Activated T-helper 17 cell treated with anti-CD3 and anti-CD28 coated beads, Interleukin-2, amount 50 U/mL, for 72 hours (primary cell): ENCODE measurements around the gene H2BK1. TPM values are rescaled to one million over a fixed set of nuclear protein-coding genes. Genes with fewer than 3 reads are reported as not detected.
A peak's percentile ranks its signal among the peaks of the same experiment; 100 is the strongest.

Experiments
- ATAC-seq: fragments of 150-1000 bp; cut with Tn5 transposase; replicated peaks from 2 replicates; pipeline ENCODE4 v1.10.0; 2021; ENCODE audit warnings: mild to moderate bottlenecking, moderate library complexity
- H3K27ac Mint-ChIP-seq: one replicate; pipeline ENCODE4 v1.8.0; 2022; ENCODE audit warnings: mixed read lengths
- H3K27me3 Mint-ChIP-seq: one replicate; pipeline ENCODE4 v1.8.0; 2022; ENCODE audit warnings: mixed read lengths
- H3K36me3 Mint-ChIP-seq: one replicate; pipeline ENCODE4 v1.8.0; 2022; ENCODE audit warnings: low read depth, mild to moderate bottlenecking, mixed read lengths
- H3K4me1 Mint-ChIP-seq: one replicate; pipeline ENCODE4 v1.8.0; 2022; ENCODE audit warnings: mixed read lengths
- H3K4me3 Mint-ChIP-seq: one replicate; pipeline ENCODE4 v1.8.0; 2022; ENCODE audit warnings: mild to moderate bottlenecking, mixed read lengths
- H3K9me3 Mint-ChIP-seq: one replicate; pipeline ENCODE4 v1.8.0; 2022; ENCODE audit warnings: mixed read lengths
- total RNA-seq, 2 donors: library from RNA; stranded (reverse); gene quantifications; one replicate each; pipeline ENCODE4 v1.2.3, GENCODE V29; 2022

The H2BK1 gene
- total RNA-seq, 2 donors from 2014 or later, result 1.2 TPM; not detected in 1

DNA sequence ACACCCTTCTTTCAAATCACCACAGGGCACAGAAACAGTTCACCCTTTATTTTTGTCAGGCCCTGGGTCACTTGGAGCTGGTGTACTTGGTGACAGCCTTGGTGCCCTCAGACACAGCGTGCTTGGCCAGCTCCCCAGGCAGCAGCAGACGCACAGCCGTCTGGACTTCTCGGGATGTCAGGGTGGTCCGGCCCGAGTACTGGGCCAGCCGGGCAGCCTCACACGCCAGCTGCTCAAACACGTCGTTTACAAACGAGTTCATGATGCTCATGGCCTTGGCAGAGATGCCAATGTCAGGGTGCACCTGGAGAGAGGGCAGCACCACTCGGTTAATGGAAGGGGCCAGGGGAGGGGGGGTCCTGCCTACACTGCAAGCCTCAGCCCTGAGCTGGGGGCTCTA, 2.5 kb downstream of the H2BK1 start:
- peaks cover 24% of the 10 kb centered on the region for H3K4me1 Mint-ChIP-seq
- H3K9me3 Mint-ChIP-seq, result no peaks in the 10 kb centered on the region
- no peaks in the 10 kb centered on the region for H3K27me3 Mint-ChIP-seq
- peak overlapping the region; percentile 11 for H3K4me3 Mint-ChIP-seq
- peaks cover 14% of the 10 kb centered on the region for H3K36me3 Mint-ChIP-seq
- ATAC-seq, result no peak
- H3K27ac Mint-ChIP-seq, result peak overlapping the region; percentile 26

DNA sequence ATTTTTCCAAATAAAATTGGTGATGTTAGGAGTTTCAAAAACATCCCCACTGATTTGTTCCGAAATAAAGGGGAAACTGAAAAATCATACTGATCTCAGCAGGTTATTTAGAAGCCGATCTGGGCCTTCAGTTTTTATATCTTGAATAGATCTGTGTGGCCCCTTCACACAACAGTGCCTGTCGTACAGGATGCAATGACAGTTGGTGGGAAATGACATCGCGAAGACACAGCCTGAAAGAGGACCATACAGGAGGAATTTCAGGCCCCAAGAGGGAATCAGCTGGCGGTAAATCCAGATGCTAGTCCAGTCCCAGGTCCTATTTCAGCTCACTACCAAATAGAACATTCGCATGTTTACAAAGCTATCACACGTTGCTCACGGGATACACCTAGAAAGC, 3.0 kb downstream of the H2BK1 start:
- H3K4me3 Mint-ChIP-seq, result peak overlapping the region; percentile 11
- no peaks in the 10 kb centered on the region for H3K27me3 Mint-ChIP-seq
- H3K36me3 Mint-ChIP-seq, result peaks cover 9% of the 10 kb centered on the region
- ATAC-seq, result peak; percentile 64
- H3K9me3 Mint-ChIP-seq, result no peaks in the 10 kb centered on the region
- peak overlapping the region; percentile 26 for H3K27ac Mint-ChIP-seq
- H3K4me1 Mint-ChIP-seq, result peaks cover 24% of the 10 kb centered on the region

DNA sequence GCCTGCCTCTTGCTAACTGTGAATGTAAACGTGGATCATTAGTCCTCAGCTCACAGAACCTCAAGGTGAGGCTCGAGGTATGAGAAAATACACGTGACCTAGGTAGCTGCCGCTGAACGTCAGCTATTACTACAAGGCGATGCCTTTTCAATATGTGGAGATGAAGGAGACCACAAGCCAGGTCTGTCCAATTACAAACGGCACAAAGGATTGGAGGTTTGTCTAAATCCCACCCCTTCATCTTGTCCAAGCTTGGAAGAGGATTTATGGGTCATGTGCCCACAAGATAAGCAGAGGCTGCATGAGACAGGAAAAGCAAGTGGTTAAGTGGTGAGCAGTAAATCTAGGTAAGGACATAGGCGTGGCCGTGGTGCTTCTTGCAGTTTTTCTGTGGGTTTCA, 3.4 kb downstream of the H2BK1 start:
- H3K36me3 Mint-ChIP-seq, result peaks cover 5% of the 10 kb centered on the region
- no peaks in the 10 kb centered on the region for H3K9me3 Mint-ChIP-seq
- H3K27ac Mint-ChIP-seq, result peak overlapping the region; percentile 29
- H3K4me1 Mint-ChIP-seq, result peaks cover 24% of the 10 kb centered on the region
- H3K27me3 Mint-ChIP-seq, result no peaks in the 10 kb centered on the region
- ATAC-seq, result peak; percentile 73
- peak overlapping the region; percentile 11 for H3K4me3 Mint-ChIP-seq

DNA sequence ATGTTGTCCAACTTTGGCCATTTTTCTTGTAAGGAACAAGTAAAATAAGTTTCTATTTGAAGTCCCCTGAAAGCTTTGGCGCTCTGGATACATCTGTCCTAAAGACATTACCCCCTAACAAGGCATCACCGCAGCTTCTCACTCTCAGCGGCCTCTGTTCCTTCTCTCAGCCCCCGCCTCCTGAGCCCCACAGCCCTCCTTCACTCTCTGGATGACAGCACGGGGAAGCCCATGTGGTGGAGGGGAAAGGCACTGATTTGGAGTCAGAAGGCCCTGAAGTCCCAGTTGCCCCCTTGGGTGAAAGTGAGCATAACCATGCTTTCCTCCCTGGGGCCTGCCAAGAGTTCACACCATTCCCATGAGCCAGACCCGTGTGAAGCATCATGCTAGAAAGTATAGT, 4.6 kb downstream of the H2BK1 start:
- Mint-ChIP-seq H3K9me3 (no peaks in the 10 kb centered on the region), H3K4me1 (peaks cover 21% of the 10 kb centered on the region), H3K36me3 (no peaks in the 10 kb centered on the region), H3K4me3 (peak overlapping the region; percentile 11), H3K27ac (peak overlapping the region; percentile 29), H3K27me3 (no peaks in the 10 kb centered on the region)
- no peak for ATAC-seq

DNA sequence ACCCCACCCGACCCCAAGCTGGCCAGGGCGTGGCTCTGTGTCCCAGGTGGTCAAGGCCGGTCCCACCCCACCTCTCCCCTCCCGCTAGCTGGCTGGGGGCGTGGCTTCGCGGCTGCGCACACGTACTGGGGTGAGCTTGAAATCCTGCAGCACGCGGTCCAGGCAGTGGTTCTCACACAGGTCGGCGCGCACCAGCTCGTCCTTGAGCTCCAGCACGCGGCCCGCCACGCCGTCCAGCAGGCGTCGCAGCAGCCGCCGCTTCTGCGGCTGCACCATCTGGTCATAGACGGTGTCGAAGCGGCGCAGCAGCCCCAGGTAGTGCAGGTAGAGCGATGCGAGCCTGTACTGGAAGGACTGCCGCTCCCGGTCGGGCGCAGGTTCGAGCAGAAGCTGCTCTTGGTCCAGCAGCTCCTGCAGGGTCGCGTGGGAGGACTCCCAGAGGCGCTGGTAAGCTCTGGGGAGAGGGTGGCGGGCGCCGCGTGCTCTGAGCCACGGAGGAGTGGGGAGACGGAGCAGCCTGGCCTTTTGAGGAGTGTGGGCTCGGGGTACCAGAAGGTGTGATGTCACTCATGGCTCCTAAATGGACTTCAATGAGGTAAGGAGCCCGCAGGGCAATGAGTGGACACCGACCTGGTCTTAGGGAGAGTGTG, 5.8 kb downstream of the H2BK1 start:
- Mint-ChIP-seq H3K27me3 (no peaks in the 10 kb centered on the region), H3K4me3 (no peak overlapping the region), H3K27ac (peak overlapping the region; percentile 26), H3K4me1 (peaks cover 18% of the 10 kb centered on the region), H3K9me3 (no peaks in the 10 kb centered on the region), H3K36me3 (no peaks in the 10 kb centered on the region)
- no peak for ATAC-seq

DNA sequence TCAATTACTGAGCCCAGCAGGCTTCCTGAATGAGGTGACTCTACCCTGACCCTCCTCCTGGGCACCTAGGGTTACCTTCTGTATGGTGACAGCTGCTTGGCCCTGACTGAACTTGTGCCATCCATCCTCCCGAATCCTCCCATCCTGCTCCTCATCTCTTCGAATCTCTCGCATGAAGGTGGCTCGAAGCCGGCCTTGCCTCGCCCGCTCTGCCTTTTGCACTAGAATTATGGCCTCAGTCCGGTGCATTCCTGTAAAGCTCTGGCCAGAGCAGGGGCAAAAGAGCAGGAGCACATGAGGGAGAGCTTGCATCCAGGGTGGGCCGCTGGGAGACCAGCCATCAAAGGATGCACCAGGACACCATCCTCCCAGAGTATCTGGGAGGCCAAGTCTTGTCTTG, 7.5 kb downstream of the H2BK1 start:
- Mint-ChIP-seq H3K4me3 (no peak overlapping the region), H3K27me3 (no peaks in the 10 kb centered on the region), H3K36me3 (no peaks in the 10 kb centered on the region), H3K4me1 (peaks cover 13% of the 10 kb centered on the region), H3K27ac (no peak overlapping the region), H3K9me3 (no peaks in the 10 kb centered on the region)
- ATAC-seq, result no peak

DNA sequence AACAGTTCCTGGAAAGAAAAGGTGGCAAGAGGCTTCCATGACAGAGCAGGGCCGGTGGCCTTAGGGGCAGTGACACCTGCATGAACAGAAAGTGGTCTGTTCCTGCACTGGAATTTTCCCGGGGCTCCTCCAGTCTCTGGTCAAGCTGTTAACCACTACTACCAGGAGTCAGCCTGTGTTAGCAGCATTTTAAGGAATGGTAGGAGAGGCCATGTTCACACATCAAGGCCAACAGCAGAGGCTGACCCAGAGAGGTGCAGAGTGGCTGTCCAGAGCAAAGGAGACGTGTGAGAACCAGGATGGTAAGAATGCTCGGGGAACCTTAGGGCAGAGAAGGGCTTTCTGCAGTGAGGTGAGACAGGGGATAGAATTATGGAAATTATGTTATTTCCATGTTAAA, 8.5 kb downstream of the H2BK1 start:
- Mint-ChIP-seq H3K36me3 (no peaks in the 10 kb centered on the region), H3K4me1 (peaks cover 4% of the 10 kb centered on the region), H3K9me3 (no peaks in the 10 kb centered on the region), H3K27me3 (no peaks in the 10 kb centered on the region), H3K4me3 (no peak overlapping the region), H3K27ac (no peak overlapping the region)
- no peak for ATAC-seq

DNA sequence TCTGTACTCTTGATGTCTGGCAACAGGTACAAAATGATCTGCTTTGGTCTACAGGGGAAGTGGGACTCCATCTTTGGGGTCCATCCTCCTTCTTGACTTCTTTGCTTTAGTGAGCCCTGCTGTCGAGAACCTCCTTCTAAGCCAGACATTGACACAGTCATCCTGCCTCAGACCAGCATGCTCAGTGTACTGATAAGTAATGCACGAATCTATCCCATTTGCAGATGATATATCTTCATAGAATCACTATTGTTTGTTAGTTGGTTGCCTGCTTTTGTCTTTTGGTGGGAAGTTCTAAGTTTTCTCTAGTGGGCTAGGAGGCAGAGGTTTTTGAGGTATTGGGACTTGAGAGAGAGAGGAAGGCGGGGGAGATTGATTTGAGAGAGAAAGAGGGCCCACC, 8.9 kb downstream of the H2BK1 start:
- no peaks in the 10 kb centered on the region for H3K27me3 Mint-ChIP-seq

DNA sequence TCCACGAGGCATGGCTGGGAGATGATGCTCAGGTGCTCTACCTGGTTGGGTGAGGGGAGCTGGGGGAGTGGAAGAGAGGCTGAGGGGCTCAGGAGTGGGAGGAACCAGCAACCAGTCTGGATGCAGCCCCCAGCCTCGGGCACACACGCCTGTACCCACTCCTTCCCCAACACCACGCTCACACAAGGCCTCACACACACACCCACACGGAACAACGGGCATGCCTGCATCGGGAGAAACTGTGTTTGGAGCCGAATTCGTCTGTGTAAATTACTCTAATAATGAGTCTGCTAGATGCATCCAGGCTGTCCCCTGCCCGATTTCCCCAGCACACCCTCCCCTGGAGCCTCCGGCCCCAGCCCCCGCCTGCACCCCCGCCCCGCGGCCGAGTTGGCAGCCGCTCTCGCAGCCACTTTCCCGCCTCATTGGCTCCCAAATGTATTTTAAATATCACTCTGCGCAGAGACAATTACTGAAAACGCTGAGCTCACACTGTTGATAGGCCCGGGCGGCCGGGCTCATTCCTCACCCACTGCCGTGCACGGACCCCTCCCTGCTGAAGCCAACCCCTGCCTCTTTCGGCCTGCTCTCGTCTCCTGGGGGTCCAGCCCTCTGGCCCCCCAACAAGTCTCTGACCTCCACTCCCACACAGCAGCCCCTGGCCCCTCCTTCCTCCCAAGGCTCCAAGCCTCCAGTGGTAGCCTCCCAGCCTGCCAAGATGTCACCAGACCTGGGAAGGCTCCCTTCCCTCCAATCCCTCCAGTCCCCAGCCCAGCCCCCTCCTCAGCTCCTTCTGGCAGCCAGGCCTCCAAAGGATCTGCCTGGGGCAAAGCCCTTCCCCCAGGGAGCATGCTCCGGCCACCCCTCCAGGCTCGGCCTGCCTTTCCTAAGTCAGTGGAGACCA, 11.1 kb downstream of the H2BK1 start:
- no peak for ATAC-seq
- Mint-ChIP-seq H3K9me3 (no peaks in the 10 kb centered on the region), H3K4me1 (peaks cover 8% of the 10 kb centered on the region), H3K27ac (no peak overlapping the region), H3K27me3 (no peaks in the 10 kb centered on the region), H3K36me3 (no peaks in the 10 kb centered on the region), H3K4me3 (no peak overlapping the region)

More for the DNA sequence above, 8.9 kb downstream of the H2BK1 start:
- Mint-ChIP-seq H3K4me3 (no peak overlapping the region), H3K9me3 (no peaks in the 10 kb centered on the region), H3K4me1 (no peaks in the 10 kb centered on the region), H3K36me3 (no peaks in the 10 kb centered on the region), H3K27ac (no peak overlapping the region)
- ATAC-seq, result no peak

DNA sequence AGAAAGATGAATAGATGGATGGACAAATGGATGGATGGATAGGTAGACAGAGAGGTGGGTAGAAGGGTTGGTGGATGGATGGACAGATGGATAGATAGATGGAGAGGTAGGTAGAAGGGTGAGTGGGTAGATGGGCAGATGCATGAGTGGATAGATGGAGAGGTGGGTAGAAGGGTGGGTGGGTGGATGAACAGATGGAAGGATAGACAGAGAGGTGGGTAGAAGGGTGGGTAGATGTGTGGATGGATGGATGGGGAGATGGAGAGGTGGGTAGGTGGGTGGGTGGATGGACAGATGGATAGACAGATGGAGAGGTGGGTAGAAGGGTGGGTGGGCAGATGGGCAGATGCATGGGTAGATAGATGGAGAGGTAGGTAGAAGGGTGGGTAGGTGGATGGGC, 12.4 kb downstream of the H2BK1 start:
- no peak for ATAC-seq
- Mint-ChIP-seq H3K36me3 (no peaks in the 10 kb centered on the region), H3K27ac (no peak overlapping the region), H3K4me3 (no peak overlapping the region), H3K9me3 (no peaks in the 10 kb centered on the region), H3K27me3 (no peaks in the 10 kb centered on the region), H3K4me1 (peaks cover 9% of the 10 kb centered on the region)

DNA sequence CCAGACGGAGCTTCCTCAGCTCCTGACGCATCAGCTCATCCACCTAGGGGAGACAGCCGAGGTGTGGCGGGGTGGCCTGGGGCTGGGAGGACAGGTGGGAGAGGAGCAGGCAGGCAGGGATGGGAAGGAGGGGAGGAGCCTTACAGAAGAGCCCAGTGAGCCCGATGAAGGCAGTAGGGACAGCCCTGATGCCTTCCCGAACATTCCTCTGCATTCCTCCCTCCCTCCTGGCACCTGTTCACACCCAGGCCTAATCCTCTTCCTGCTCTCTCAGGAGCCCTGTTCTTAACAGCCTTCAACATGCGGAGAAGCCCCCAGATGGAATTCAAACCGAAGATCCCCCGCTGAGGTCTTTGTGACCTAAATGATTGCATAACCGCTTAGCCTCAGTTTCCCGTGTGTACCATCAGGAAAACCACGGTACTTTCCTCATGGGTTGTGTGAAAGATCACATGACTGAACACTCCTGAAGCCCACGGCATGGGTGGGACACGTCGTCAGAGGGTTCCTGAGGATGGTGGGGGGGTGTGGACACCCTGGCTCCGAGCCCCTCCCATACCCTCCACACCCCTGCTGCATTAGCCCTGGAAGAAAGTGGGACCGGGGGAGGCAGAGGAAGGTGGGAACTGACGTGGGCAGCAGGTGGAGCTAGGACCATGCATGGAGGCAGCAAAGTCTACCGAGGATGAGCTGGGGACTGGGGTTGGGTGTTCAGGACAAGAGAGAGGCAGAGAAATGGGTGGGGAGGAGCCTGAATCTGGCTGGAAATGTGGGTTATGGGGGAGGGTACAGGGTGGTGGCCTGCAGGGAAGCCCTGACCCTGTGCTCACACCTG, 14.5 kb downstream of the H2BK1 start:
- no peak for ATAC-seq
- no peak overlapping the region for H3K4me3 Mint-ChIP-seq
- H3K4me1 Mint-ChIP-seq, result peaks cover 9% of the 10 kb centered on the region
- no peaks in the 10 kb centered on the region for H3K9me3 Mint-ChIP-seq
- H3K27ac Mint-ChIP-seq, result no peak overlapping the region
- no peaks in the 10 kb centered on the region for H3K36me3 Mint-ChIP-seq
- no peaks in the 10 kb centered on the region for H3K27me3 Mint-ChIP-seq

DNA sequence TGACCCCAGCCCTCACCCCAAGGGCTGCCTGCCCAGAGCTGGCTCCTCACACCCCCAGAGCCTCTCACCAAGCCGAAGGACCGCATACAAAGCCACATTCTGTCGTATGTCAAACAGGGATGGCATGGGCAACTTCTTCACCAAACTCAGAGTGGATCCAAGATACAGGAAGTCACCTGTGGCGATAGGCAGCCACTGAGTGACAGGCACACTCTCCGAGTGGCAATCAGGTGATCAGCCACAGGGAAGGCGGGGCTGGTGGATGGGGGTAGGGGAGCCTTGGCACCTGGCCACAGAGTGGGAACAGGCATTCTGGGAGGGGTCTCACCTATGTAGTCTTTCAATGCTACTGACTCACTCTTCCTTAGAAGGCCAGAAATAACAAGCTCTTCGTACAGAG, 16.1 kb downstream of the H2BK1 start:
- Mint-ChIP-seq H3K9me3 (no peaks in the 10 kb centered on the region), H3K4me3 (no peak overlapping the region), H3K4me1 (peaks cover 9% of the 10 kb centered on the region), H3K27me3 (no peaks in the 10 kb centered on the region), H3K27ac (peak overlapping the region; percentile 61), H3K36me3 (no peaks in the 10 kb centered on the region)
- ATAC-seq, result peak; percentile 35

DNA sequence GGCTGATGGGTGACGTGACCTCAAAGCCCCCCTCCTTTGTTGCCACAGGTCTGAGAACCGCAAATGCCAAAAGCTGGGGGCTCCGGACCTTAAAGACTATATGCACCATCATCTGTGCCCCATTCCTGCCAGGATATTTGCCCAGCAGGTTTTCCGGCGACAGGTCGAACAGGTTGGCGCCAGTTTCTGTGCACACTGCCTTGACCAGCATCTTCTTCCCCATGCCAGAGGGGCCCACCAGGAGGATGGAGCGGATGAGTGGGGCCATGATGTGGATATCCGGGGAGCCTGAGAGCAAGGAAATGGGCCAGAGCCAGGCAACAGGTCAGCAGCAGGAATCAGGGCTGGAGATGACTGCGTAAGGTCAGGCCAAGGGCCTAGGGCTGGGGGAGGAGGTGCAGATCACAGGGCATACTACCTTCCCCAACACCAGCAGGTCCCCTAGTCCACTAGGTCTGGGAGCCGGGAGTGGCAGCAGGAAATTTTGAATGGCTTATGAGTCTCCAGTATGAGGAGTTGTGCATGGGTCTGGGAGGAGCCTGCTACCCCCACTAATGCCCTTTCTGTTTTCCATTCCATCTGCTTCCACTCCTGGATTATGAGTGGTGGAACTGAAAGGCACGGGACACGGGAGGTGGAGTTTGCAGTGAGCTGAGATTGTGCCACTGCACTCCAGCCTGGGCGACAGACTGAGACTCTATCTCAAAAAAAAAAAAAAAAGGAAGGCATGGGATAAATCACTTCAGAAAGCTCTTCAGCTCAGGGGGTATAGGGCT, 16.9 kb downstream of the H2BK1 start:
- H3K9me3 Mint-ChIP-seq, result no peaks in the 10 kb centered on the region
- H3K4me3 Mint-ChIP-seq, result no peak overlapping the region
- H3K36me3 Mint-ChIP-seq, result no peaks in the 10 kb centered on the region
- H3K4me1 Mint-ChIP-seq, result peaks cover 9% of the 10 kb centered on the region
- no peak overlapping the region for H3K27ac Mint-ChIP-seq
- no peaks in the 10 kb centered on the region for H3K27me3 Mint-ChIP-seq
- ATAC-seq, result no peak

DNA sequence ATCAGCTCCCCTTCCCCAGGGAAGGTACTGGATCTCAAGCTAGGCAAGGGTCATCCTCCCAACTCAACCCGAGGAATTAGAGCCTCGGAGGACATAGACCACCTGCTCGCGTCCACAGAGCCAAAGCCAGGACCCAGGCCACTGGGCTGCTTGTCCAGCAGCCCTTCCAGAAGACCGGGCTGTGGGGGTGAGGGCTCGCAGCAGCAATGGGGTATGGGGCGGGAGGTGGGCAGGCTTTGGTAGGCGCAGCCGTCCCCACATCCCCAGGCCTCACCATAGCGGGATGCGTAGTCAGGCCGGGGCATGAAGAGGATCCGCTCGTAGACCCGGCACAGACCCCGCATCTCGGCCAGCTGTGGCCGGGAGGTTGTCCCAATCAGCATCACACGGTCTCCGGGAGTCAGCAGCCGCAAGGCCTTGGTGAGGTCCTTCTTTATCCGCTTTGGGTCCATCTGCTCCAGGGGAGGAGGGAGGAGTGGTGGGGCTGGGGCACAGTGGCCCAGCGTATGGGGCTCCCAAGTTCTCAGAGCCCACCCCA, 18.2 kb downstream of the H2BK1 start:
- Mint-ChIP-seq H3K27me3 (no peaks in the 10 kb centered on the region), H3K4me1 (peaks cover 9% of the 10 kb centered on the region), H3K4me3 (no peak overlapping the region), H3K27ac (no peak overlapping the region), H3K9me3 (no peaks in the 10 kb centered on the region), H3K36me3 (no peaks in the 10 kb centered on the region)
- ATAC-seq, result no peak
